ENCODE measurements around the gene FBN2.

The FBN2 gene

GRCh38 chr5:128538000-128538249 lies at the start of gene FBN2:
Gene FBN2, minus strand, starts transcription at chr5:128538245. Its CDS starts 642 bp downstream, at chr5:128537603.
- H3K4me3 ChIP-seq (replicated peaks; ENCODE audit: low read depth, low read length), result peak within 1 kb of the TSS; percentile 73
- no peak for DNase-seq (ENCODE audit: low read depth)
- TF ChIP-seq, protein P1, sequence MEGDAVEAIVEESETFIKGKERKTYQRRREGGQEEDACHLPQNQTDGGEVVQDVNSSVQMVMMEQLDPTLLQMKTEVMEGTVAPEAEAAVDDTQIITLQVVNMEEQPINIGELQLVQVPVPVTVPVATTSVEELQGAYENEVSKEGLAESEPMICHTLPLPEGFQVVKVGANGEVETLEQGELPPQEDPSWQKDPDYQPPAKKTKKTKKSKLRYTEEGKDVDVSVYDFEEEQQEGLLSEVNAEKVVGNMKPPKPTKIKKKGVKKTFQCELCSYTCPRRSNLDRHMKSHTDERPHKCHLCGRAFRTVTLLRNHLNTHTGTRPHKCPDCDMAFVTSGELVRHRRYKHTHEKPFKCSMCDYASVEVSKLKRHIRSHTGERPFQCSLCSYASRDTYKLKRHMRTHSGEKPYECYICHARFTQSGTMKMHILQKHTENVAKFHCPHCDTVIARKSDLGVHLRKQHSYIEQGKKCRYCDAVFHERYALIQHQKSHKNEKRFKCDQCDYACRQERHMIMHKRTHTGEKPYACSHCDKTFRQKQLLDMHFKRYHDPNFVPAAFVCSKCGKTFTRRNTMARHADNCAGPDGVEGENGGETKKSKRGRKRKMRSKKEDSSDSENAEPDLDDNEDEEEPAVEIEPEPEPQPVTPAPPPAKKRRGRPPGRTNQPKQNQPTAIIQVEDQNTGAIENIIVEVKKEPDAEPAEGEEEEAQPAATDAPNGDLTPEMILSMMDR (IDR thresholded peaks at IDR 0.05; ENCODE audit: low read length, missing control alignments), result no peak

- no peak for DNase-seq (ENCODE audit: low read depth)
- H3K4me3 ChIP-seq (replicated peaks; ENCODE audit: low read depth, low read length), result no peak overlapping the region
- TF ChIP-seq, protein P1 (IDR thresholded peaks at IDR 0.05; ENCODE audit: low read length, missing control alignments), result no peak
Observed at GRCh38 chr5:128587275-128587674, 49.2 kb upstream of the FBN2 start.

GRCh38 chr5:128586848-128587247 lies 48.8 kb upstream of the FBN2 start:
- H3K4me3 ChIP-seq (replicated peaks; ENCODE audit: low read depth, low read length), result no peak overlapping the region
- TF ChIP-seq, protein P1 (IDR thresholded peaks at IDR 0.05; ENCODE audit: low read length, missing control alignments), result no peak
- no peak for DNase-seq (ENCODE audit: low read depth)

GRCh38 chr5:128579639-128580038 lies 41.6 kb upstream of the FBN2 start:
- H3K4me3 ChIP-seq (replicated peaks; ENCODE audit: low read depth, low read length), result no peak overlapping the region
- TF ChIP-seq, protein P1 (IDR thresholded peaks at IDR 0.05; ENCODE audit: low read length, missing control alignments), result no peak
- peak; percentile 7 for DNase-seq (ENCODE audit: low read depth)

DNA sequence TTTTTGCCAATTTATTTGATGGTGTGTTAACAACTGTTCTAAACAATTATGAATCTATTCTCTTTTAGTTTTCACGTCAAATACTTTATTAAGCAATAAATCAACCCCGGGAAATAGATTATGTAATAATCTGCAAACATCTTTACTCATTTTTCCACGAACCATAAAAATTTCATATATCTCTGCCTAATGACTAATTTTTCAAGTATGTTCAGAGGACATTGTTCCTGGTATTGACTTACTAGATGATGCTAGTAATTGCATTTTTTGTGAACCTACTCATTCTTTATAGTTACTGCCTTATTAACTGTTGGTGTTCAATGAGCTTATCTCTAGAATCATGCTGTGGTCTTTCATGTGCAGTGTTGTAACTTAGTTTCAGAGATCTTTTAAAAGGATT lies 41.0 kb upstream of the FBN2 start:
- H3K4me3 ChIP-seq (replicated peaks; ENCODE audit: low read depth, low read length), result no peak overlapping the region
- TF ChIP-seq, protein P1 (IDR thresholded peaks at IDR 0.05; ENCODE audit: low read length, missing control alignments), result no peak
- peak; percentile 80 for DNase-seq (ENCODE audit: low read depth)

DNA sequence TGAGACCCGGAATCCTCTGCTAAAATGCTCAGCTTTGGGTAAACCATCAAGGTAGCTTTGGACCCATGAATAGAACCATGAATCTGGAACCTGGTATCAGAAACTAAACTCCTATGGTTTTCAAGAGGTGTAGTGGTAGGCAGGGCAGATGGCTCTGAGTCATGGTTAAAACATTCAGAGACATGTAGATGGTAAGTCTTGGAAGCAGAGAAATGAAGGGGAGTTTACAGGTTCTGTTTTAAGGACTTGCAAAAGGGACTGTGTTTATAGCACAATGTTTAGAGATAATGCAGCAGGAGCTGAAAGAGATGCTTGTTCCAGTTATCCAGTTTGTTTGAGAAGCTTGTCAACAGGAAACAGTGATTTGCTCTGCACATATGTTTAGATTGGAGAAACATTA lies 36.0 kb upstream of the FBN2 start:
- peak; percentile 51 for DNase-seq (ENCODE audit: low read depth)
- H3K4me3 ChIP-seq (replicated peaks; ENCODE audit: low read depth, low read length), result no peak overlapping the region
- TF ChIP-seq, protein P1 (IDR thresholded peaks at IDR 0.05; ENCODE audit: low read length, missing control alignments), result no peak

DNA sequence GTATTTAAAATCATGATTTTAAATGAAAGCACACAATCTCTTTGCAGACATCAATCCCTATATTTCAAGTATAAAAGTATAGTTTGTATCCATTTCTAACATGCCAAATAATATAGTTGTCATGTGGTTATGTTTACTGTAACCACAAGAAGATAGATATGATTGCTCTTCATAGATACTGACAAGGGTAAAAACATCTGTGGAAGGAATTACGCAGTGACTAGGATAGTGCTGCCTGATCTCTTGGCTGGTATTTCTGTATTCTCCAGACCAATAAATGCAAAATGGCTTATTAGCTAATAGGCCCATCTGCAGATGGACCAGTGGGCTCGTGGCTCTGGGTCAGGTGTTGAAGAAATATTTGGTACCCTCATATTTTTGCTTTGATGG lies 34.9 kb upstream of the FBN2 start:
- no peak for DNase-seq (ENCODE audit: low read depth)
- TF ChIP-seq, protein P1 (IDR thresholded peaks at IDR 0.05; ENCODE audit: low read length, missing control alignments), result no peak
- no peak overlapping the region for H3K4me3 ChIP-seq (replicated peaks; ENCODE audit: low read depth, low read length)
